ENCODE results near the gene DIP2C. TPM values are rescaled to one million over a fixed set of nuclear protein-coding genes. Genes with fewer than 3 reads are reported as not detected.
"Not testable (repeated sequence)": the region's sequence is repeated elsewhere in the genome, so short reads cannot be mapped to it uniquely, and the experiment has no call there.

The DIP2C gene
- total RNA-seq, 1 experiment from 2014 or later = 10.7 TPM

GRCh38 chr10:632155-632806 lies 57.2 kb downstream of the DIP2C start:
- H3K9me3 ChIP-seq, H3K4me3 ChIP-seq, H3K27me3 ChIP-seq, DNase-seq, H3K36me3 ChIP-seq: not testable (repeated sequence)

GRCh38 chr10:631266-631665 lies 58.2 kb downstream of the DIP2C start:
- H3K27me3 ChIP-seq = no peaks in the 10 kb centered on the region
- DNase-seq = no peak
- no peaks in the 10 kb centered on the region for H3K9me3 ChIP-seq
- H3K4me3 ChIP-seq = no peak overlapping the region
- no peaks in the 10 kb centered on the region for H3K36me3 ChIP-seq

DNA sequence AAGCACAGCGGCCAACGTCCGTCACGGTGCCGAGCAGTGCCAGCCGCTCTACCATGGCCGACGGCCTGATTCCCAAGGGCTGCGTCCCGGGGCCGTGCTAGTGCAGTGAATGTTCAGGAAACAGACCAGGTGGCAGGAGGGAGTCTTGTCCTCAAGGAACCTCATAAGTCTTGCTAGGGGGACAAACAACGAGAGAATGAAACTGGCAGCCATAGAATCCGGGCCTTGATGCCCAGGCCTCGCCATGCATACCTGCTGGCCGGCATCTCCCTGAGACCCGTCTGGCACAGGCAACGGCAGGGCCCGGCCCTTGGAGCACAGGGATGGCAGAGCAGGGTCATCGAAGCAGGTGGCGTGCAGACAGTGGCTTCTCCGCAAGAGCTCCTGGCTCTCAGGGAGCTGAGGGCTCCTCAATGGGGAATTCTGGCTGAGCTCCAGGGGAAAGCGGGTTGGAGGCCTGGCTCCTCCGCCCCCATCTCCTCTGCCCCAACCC lies 58.8 kb downstream of the DIP2C start:
- DNase-seq = no peak
- Histone ChIP-seq H3K27me3 (no peaks in the 10 kb centered on the region), H3K36me3 (no peaks in the 10 kb centered on the region), H3K4me3 (no peak overlapping the region), H3K9me3 (no peaks in the 10 kb centered on the region)

GRCh38 chr10:629186-629998 lies 60.1 kb downstream of the DIP2C start:
- DNase-seq = no peak
- Histone ChIP-seq H3K9me3 (no peaks in the 10 kb centered on the region), H3K4me3 (no peak overlapping the region), H3K36me3 (no peaks in the 10 kb centered on the region), H3K27me3 (no peaks in the 10 kb centered on the region)

DNA sequence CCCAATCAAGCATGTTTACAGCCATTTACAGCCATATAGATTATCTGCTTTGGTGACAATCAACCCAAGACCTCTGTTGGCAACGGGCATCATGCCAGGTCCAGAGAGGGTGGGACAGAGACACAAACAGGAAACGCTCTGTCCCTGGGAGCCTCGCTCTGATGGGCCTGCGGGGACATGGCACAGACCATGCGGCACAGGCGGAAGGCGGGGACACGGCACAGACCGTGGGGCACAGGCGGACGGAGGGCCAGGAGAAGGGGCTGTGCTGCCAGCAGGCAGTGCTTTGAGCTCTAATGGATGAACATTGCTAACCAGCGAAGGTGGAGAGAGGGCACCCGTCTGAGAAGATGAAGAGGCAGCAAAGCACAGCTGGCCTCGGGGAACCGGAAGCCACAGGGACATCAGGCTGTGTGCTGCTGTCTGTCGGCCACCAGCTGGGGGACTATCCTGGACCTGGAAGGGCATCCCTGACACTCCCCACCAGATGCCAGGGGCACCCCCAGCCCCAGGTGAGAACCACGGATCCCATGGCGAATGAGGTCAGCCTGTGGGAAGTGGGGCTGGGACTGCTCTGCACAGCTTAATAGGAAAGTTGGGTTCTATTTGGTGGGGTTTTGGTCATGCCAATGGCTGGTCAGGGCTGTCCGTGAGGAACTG lies 61.0 kb downstream of the DIP2C start:
- Histone ChIP-seq H3K9me3 (no peaks in the 10 kb centered on the region), H3K36me3 (no peaks in the 10 kb centered on the region), H3K27me3 (no peaks in the 10 kb centered on the region), H3K4me3 (no peak overlapping the region)
- DNase-seq = no peak

DNA sequence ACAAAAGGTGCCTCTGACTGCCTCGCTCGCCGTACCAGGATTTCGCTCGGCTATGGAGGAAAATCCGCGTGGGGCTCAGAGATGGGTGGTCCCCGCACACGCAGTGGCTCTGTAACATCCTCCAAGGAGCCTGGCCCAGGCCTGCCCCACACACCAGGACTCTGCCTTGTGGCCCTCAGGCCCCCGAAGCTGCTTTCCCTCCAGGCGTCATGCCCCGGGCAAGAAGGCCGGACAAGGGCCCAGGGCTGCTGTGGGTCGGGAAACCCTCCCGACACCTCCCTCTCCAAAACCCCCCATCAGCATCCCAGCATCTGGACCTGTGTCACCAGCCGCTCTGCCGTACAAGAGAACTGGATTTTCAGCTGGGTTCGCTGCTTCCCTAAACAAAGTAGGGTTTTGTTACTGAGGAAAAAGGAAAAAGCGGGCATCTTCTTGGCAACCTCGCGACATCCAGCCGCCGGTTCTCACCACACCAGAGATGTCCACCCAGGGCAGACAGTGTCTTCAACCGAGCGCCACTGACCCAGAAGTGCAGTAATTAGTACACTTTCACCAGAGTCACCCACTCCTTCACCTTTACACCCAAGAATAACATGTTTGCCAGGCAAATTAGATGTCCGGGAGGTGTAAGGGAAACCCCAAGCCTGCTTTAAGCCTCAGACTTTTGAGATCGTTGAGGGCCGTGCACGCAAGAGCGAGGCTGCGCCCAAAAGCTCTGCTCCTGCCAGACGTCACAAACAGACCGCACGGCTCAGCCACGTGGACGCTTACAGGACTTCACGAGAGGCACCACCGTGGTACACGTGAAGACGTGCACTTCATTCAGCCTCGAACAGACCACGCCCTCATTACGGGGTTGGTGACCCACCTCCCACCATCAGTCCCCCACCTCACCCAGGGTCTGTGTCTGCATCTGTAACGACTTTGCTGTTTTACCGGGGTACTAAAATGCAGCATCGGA lies 62.2 kb downstream of the DIP2C start:
- Histone ChIP-seq H3K27me3 (no peaks in the 10 kb centered on the region), H3K36me3 (no peaks in the 10 kb centered on the region), H3K9me3 (no peaks in the 10 kb centered on the region), H3K4me3 (no peak overlapping the region)
- no peak for DNase-seq

DNA sequence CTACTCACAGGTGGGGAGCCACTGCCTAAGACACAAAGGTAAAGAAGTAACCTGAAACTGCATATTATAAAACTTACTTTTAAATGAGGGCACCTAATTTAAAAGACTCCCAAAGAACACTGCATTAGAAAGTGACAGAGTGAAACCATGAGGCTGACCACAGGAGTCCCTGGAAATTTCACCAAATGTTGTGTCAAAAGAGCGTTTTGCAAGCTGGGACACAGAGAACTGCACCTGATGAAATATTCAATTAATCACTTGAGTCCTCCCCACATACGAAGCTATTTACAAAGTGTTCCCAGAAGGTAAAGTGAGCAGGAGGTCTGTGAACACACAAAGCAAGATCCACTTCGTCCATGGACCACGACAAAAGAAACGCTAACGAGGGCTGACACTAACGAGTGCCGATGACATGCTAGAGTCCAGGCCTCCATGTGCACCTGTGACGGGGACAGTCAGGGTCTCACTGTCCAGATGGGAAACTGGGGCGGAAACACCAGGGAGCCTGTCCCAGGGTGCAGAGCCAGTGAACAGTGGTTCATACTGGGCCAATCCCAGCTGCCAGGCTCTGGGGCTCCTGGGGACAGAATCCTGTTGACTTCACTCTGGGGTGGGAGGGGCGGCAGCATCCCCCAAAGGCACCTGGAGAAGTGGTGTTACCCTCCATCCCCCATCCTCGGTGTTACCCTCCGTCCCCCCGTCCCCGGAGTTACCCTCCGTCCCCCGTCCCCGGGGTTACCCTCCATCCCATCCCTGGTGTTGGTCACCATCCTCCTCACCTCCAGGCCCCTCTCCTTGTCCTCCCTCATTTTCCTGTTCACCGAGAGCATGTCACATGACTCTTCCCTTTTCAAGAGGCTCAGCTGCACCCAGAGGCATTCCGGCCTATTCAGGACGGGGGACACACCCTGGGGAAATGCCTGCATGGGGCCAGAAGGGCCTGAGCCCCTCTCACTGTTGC lies 63.4 kb downstream of the DIP2C start:
- no peak overlapping the region for H3K4me3 ChIP-seq

DNA sequence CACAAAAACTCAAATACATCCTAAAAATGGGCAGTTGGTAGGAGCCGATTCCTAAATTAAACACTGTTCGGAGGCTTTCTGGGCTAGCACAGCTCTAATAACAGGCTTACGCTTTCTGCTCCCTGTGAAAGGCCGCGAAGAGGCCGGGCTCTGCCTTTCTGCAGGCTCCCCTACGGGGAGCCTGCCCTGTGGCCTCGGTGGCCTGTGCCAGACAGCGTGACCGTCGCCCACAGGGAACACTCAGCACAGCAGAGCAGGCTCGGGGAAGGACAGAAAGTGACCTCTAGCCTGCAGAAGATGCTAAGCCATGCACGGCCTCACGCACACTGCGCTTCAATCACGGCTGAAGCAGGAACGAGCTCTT lies 64.2 kb downstream of the DIP2C start:
- Histone ChIP-seq H3K36me3 (no peaks in the 10 kb centered on the region), H3K9me3 (no peaks in the 10 kb centered on the region), H3K27me3 (no peaks in the 10 kb centered on the region), H3K4me3 (no peak overlapping the region)
- DNase-seq = no peak

More for the DNA sequence above, 63.4 kb downstream of the DIP2C start:
- DNase-seq = no peak
- Histone ChIP-seq H3K27me3 (no peaks in the 10 kb centered on the region), H3K36me3 (no peaks in the 10 kb centered on the region), H3K9me3 (no peaks in the 10 kb centered on the region)

DNA sequence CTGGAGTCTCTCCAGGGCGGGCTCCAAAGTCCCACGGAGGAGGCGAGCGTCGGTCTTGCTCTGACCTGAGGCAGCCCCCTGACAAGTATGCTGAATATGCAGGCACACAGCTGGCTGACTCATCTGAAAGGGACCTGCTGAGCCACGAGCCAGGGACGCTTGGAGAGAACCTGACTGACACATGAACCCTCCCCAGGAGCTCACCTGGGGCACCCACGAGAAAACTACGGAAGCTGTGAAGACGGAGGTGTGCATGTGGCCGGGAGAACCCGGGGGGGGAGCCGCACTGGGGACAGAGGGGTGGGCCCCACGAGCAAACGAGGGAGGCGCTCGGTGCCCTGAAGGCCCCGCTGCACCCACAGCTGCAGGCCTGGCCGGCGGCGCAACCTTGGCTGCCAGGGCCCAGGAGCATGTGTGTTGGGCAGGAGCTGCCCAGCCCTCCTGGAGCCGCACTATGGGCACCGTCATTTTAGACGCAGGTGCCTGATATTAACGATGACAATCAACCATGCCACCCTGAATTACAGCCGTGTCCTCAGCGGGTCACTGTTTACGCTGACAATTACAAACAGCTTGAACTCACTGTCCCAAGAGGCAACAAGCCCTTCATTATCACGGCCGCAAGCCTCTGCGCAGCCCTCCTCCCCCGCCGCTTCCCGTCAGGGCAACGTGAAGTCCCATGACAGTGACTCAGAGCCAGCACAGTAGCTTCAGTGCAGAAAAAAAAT lies 64.7 kb downstream of the DIP2C start:
- H3K9me3 ChIP-seq = no peaks in the 10 kb centered on the region
- no peaks in the 10 kb centered on the region for H3K27me3 ChIP-seq
- H3K4me3 ChIP-seq = no peak overlapping the region
- H3K36me3 ChIP-seq = no peaks in the 10 kb centered on the region
- DNase-seq = no peak

DNA sequence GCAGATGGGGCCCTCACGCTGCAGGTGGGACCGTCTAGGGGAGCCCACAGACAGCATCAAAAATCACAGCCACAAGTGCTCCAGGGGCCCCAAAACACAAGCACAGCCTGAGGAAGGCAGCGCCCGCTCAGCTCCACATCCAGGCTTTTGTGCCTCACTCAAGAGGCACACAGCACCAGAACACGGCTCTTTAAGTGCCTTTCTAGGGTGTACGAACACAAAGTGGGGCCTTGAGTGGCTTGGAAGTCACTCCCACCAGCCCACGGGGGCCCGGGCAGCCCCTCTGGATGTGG lies 65.2 kb downstream of the DIP2C start:
- Histone ChIP-seq H3K36me3 (no peaks in the 10 kb centered on the region), H3K27me3 (no peaks in the 10 kb centered on the region), H3K9me3 (no peaks in the 10 kb centered on the region), H3K4me3 (no peak overlapping the region)
- no peak for DNase-seq

DNA sequence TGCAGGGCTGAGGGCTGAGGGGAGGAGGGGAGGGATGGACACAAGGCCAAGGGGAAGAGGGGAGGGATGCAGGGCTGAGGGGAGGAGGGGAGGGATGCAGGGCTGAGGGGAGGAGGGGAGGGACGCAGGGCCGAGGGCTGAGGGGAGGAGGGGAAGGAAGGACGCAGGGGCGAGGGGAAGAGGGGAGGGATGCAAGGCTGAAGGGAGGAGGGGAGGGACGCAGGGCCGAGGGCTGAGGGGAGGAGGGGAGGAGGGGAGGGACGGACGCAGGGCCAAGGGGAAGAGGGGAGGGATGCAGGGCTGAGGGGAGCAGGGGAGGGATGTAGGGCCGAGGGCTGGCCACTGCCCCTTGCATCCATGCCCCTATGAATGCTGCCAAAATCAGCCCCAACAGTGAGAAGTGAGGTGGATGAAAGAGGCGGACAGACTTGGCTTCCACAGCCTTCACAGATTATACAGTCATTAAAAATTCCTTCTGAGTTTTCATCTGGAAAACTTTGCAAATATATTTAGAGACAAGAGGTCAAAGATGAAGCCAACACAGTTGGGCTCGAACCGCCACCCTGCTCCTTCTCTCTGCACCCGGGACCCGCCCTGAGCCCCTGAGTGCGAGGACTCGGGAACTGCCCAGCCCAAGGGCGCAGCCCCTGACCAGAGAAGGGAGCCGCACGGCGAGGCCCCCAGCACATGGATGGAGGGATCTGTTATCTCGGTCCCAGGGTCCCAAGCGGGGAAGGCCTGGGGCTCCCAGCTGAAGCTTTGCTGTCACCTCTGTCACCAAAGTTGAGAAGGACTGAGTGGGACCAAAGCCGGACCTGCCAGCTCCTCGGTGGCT lies 65.8 kb downstream of the DIP2C start:
- H3K4me3 ChIP-seq = no peak overlapping the region
- no peaks in the 10 kb centered on the region for H3K9me3 ChIP-seq
- H3K27me3 ChIP-seq = no peaks in the 10 kb centered on the region
- DNase-seq = no peak
- H3K36me3 ChIP-seq = no peaks in the 10 kb centered on the region

DNA sequence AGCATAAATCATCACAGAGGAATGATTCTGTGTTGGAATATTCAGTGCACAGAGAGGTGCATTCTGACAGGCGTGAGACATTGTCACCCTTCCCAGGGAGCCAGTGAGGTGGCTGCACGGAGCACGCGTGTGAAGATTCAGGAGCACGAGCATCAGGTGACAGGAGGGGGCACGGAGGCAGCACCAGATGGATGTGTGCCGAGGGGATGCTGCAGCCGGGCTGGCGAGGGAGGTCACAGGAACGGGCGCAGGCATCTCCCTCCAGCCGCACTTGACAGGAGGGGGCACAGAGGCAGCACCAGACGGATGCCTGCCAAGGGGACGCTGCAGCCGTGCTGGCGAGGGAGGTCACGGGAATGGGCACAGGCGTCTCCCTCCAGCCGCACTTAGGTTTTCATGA lies 66.5 kb downstream of the DIP2C start:
- H3K4me3 ChIP-seq = no peak overlapping the region
- no peaks in the 10 kb centered on the region for H3K36me3 ChIP-seq
- no peak for DNase-seq
- no peaks in the 10 kb centered on the region for H3K9me3 ChIP-seq
- no peaks in the 10 kb centered on the region for H3K27me3 ChIP-seq

GRCh38 chr10:621981-622740 lies 67.3 kb downstream of the DIP2C start:
- Histone ChIP-seq H3K36me3 (no peaks in the 10 kb centered on the region), H3K4me3 (no peak overlapping the region), H3K27me3 (no peaks in the 10 kb centered on the region), H3K9me3 (no peaks in the 10 kb centered on the region)
- no peak for DNase-seq

DNA sequence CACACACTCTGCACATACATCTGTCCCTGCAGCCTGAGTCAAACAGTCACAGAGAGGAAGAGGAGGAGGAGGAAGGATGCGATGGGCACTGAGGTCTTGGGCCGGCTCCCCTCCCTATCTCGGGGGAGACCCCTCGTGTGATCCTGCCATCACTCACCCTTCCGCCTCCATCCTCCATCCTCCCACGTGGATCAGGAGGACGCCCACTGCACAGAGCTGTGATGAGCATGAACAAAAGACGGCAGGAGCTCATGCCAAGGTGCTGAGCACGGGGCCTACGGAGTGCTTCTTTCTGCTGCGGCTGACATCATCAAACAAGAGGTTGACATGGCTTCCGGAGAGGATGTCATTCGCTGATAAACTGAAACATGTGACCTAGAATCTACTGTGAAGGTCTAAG lies 68.0 kb downstream of the DIP2C start:
- Histone ChIP-seq H3K27me3 (no peaks in the 10 kb centered on the region), H3K4me3 (no peak overlapping the region), H3K9me3 (no peaks in the 10 kb centered on the region), H3K36me3 (no peaks in the 10 kb centered on the region)
- DNase-seq = no peak

All from MG63 (cell line).